Stimulated activated CD4-positive, alpha-beta T cell treated with anti-CD3 and anti-CD28 coated beads, Interleukin-1b, Interleukin-23, amount 100 ng/mL, for 4 hours (primary cell): ENCODE data around the gene POC1A.

Experiments
- DNase-seq, 2 donors: peaks; one replicate each; pipeline ENCODE4 v3.0.0-alpha.2; 2020; ENCODE audit warnings: low read depth in 2 of 2

POC1A gene

DNA sequence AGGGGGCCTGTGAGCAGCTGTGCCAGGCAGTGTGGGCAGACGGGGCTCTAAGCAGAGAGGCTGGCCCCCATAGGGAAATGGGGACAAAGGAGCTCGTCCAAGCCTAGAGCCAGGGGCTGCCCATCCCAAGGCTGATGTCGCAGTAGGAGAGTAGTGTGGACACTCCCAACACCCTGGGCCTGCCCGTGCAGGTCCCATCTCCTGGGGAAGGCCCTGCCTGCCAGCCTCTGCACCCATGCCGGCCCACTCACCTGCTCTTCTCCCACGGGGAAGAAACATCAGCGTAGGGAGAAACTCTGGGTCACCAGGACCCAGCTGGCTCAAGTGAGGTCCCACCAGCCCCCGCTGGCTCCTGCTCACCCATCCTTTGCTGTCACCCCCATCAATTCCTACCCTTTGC, 87.2 kb downstream of the POC1A start:
- no peak for DNase-seq

DNA sequence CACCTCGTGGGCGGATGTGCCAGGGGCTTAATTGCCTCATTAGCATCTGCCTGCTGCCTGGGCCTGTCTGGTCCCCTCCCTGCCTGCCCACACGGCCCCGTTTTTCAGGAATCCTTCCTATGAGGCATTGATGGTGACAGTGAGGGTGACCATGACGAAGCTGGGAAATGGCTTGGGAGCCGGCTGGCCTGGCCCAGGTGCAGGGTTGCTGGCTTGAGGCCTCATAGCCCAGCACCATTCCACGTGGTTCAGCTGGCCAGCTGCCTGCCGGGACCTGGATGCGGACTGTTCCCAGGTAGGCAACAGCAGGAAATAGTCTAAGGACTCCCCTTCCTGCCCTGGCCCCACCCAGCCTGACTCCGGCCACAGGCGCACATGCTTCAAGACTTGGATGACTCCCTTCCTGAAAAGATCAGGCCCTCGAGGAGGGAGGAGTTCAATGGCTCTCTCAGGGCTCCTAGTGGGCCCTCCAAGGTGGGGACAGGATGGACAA, 88.9 kb downstream of the POC1A start:
- DNase-seq = no peak

DNA sequence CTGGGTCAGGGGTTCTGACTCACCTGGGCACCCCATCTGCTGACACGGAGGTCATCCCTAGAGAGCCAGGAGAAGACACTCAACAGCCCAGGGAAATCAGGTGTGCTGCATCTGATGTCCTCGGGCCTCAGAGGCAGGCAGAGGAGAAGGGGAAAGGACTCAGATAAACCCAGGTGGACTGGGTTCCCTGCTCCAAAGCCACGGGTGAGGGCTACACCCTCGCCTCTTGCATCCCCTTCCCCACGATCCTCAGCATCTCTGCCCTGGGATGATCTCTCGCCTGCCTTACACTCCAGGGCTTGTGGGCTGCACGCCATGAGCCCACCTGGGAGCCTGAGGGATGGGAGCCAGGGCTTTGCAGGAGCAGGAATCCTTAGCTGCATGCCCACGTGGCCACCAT, 89.7 kb downstream of the POC1A start:
- no peak for DNase-seq

DNA sequence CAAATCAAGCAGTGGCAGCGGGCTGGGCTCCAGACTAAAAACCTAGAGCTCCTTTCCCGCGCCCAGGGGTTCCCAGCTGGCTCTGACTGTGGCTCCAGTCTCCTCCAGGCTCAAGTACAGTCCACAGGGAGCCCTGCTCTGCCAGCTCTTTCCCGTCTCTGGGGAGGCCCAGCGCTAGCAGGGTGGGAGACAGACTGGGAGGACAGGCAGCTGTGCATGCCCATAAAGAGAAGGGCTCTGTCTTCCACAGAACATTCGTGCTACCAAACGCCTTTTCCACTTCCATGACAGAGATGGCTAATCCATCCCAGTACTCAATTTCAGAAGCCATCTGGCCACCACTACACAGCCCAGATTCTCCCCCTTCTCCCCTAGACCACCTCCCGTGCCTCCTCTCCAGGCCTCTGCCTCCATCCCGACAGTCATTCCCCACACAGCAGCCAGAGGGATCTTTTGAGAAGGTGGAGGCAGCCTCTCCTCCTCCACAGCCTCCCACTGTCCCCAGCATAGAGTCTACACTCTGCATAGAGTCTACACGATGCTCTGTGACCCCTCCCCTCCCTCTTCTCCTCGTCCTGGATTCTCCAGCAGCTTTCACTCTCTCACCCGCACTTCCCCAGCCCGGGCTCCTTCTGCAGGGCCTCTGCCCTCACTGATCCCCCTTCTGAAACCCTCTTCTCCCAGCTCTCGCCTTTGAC, 91.0 kb downstream of the POC1A start:
- DNase-seq = no peak

DNA sequence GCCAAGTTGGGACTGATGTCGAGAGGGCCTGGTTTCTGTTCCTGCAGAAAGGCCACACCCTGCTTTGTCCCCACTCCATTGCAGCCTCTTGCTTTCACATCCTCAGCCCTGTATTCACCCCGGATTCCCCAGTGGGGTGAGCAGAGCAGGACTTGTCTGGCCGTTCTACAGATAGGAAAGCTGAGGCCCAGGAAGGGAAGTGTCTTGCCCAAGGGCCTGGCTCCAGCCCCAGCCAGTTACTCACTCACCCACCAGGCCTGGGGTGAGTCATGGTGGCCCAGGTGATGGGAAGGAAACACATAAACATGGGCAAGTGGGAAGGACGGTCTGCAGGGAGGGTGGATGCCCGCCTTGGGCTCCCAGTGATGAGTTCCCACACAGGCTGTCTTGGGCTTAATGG, 91.7 kb downstream of the POC1A start:
- DNase-seq = no peak

DNA sequence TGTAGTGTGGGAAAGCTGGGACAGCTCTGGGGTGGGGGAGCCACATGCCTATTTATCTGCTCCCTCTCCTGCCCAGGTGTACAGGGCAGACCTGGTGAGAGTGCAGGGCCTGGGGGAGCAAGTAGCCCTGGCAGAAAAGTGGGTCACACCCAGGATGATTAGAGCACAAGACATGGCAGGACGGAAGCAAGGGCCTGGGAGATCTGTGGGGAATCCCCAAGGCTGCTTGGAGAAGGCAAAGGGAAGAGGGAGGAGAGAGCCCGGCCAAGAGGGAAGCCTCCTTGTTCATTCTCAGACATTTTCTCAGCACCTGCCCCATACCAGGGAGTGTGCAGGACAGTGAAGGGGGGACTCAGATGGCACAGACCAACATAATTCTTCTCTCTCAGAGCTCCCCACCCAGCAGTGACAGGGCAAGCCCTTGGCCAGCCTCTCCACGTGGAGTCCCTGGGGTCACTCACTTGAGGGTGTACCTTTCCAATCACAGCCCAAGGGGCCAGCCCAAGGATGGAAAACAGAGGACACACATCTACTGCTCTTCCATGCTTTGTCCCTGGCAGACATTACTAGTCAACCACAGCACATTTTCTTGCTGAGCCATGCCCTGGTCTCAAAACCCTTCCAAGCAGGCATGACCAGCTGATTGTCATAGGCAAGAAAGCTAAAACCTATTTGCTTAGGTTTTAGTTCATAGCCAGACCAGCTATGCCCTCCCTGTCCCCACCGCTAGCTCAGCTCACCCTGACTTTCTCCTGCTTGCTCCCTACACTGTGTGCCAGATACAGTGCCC, 92.9 kb downstream of the POC1A start:
- DNase-seq = no peak

DNA sequence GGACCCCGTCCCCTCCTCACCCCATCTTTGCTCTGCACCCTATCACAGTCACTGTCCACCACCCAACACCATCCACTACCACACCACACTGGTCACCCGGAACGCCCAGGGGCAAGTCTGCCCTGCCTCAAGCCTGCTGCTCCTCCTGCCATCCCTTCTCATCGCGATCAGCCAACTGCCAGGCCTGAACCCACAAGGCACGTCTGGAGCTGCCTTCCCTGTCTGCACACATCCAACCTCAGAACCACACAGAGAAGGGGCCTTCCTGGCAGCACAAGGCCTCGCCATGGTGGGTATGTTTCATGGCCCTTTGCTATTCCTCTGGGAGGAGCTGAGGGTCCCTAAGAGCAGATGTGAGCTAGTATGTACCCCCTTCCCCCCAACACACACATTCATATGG, 94.4 kb downstream of the POC1A start:
- no peak for DNase-seq

DNA sequence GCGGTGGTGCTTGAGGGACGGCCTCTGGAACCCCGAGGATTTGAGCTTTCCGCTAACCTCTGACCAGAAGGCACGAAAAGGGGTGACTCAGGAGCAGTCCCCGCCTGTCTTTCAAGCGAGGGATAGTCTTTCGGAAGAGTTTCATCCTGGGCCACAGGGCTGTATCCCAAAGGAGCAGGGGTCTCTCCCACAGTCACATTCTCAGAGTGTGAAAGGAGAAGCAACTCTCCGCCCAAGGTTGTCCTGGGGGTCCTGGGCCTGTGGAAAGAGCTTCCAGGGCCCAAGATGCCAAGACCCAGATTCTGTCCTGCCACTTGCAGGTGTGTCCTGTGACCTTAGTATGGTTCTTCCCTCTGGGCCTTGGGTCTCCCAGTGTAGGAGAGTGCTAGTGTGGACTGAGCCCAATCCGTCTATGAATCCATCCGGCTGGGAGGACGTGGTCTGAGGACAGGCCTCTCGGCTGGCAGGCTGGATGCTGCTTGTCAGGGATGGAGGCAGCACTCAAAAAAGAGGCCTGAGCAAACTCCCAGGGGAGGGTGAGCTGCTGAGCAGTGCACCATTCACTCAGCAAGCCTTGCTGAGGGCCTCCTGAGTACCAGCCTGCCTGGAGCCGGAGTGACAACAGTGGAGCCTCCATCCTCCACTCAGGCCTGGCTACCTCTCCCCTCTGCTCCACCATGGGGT, 96.3 kb downstream of the POC1A start:
- no peak for DNase-seq

DNA sequence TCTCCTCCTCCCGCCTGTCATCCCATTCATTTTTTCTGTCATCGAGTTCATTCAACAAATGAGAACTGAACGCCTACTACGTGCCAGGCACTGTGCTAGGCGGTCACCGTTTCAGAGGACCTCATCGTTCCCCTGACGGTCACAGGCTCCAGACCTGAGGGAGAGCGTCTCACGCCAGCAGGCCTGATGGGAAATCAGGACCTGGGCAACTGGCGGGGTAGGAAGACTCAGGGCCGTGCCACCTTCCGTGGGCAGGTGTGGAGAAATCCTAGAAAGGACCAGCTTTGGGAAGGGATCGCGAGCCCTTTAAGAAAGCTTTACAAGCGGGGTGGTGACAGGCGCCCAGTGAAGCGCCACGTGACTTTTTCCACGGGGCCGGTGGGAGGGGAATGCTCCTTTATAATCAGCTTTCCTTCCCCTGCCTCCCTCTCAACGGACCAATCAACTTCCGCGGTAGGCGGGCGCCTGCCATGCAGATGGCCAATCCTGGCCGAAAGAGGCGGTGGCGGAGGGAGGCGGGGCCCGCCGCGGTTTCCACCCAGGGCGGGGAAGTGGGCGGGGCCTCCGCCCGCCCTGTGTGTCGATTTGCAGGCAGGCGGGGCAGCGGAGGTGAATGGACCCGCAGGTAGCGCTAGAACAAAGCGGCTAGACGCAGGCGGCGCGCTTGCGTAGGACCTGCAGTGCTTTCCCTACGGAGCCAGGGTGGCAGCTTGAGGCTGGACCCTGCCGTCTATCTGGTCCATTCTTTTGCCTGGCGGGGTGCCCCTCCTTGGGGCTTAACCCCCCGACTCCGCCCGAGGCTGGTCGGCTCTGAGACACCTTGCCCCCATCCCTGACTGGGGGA, 97.0 kb downstream of the POC1A start:
- peak; percentile 99 for DNase-seq

DNA sequence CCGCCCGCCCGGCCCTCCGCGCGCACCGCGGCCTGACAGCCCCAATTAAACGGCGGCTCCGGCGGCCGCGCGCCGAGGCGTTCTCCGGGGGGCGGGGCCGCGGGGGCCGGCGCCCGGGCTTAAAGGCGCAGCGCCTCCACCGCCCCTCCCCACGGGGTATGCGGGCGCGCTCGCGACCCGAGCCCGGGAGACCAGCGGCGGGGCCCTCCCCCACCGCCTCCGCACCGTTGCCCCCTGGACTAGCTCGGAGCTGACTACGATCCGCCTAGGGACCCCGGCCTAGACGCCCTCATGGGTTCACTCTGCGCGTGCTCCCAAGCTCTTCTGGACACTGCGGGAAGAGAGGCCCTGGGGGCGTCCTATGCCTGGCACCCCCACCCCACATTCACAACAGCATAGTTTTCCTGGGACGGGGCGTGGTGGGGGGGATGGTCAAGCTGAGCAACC, 97.7 kb downstream of the POC1A start, which contains the start of gene DUSP7:
TSS of gene DUSP7 (minus strand) at position 51 of the 447 bp plus-strand sequence. CDS start 205 bp downstream, outside the sequence.
- peak; percentile 56 to 72 for DNase-seq

DNA sequence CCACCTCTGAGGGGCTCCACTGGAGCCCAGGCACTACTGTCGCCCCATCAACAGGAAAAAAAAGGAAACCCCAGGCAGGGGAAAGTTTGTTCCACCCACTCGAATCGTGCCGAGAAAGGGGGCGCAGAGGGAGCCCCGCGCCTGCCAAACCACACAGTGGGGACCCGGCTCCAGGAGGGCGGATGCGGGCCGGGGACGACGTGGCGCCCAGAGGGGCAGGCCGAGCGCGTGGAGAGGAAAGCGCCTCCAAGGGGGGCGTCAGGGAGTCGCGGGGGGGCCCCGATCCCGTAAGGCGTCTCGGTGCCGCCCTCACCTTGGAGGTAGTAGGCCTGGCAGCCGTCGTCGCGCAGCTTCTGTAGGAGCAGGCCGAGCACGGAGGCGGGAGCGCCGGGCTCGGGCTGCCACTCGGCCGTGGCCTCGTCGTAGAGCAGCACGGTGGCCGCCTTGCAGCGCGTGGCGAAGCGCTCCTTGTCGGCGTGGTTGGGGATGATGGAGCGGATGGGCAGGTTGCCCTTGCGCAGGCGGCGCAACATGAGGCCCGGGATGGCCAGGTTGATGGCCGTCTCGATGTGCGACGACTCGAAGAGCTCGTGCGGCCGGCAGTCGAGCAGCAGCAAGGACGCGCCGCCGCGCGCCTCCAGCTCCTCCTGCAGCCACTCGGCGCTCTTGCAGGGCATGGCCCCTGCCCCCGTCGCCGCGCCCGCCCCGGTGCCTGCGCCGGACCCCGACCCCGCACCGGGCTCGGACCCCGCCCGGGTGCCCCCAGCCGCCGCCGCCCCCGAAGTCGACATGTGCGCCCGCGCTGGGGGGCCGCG, 98.5 kb downstream of the POC1A start:
- peak in 1 of 2 donors; percentile 37 for DNase-seq

DNA sequence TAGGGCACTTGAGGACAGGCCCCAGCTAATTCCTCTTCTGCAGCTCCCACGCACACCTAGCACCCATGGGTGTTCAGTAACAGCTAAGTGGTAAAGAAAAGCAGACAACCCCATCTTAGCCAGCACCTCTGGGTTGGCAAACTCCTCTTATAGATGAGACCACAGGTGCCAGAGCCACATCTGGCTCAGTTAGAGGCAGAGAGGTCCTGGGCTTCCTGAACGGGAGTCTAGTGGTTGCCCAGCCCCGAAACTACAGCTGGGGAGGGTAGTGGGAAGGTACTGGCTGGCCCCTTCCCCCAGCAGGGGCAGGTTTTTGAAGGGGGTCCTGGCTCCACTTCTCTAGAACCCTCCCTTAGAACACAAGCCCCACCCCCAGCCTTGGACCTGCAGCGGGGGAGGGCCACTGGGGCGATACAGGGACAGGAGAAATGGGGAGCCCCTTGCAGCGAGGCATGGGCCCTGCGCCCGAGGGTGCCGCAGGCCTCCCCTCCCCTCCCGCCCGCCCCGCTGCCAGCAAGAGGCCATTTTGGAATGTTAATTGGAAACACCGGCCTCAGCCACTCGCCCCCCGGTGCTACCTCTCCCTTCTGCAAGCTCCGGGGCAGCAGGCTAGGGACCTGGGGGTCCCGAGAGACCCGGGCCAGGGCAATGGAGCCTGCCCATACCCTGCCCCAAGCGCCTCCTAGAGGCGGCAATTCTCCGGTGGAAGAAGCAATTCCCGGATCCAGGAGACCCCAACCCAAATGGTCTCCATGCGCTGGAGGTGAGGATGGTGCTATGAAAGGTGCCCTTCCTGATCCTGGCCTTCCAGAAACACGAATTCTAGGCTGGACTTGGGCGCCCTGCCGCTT, 99.3 kb downstream of the POC1A start:
- no peak for DNase-seq

DNA sequence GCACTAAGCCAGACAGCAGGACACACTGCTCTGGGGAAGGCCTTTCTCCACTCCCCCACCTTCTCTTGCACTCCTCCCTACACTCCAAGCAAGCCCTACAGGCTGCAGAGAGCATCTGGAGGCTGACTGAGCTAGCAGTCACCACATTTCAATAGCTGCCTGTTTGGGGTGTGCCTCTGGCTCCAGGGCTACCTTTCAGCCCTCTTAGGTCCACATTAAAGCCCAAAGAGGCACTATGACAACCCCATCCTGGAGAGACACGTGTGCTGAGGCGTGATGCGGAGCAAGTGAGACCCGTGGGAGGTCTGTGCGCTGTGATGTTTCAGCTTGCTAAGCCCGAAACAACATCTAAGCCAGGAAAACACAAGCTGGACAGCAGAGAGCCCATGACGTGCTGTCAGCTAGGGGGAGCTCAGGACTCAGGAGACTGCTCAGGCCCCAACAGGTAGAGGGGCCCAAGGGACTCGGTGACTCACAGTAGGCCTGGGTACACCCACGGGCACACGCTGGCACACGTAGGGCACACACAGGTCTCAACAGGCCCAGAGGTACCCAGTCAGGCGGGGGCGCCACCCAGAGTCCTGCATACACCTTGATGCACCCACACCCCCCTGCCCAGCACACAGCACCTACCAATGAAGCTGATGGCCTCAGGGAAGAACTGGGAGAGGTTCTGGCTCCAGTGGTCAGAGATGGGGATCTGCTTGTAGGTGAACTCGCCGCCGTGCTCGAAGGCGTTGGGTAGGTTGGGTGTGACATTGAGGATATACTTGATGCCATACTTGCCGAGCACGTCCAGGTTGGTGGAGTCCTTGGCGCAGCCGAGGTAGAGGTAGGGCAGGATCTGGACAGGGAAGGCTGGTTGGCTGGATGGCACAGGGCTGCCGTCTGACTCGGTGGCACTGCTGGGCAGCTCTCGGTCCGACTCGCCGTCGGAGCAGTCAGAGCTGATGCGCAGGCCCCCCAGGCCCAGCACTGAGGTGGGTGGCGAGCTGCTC, 100.6 kb downstream of the POC1A start:
- peak; percentile 36 to 40 for DNase-seq

DNA sequence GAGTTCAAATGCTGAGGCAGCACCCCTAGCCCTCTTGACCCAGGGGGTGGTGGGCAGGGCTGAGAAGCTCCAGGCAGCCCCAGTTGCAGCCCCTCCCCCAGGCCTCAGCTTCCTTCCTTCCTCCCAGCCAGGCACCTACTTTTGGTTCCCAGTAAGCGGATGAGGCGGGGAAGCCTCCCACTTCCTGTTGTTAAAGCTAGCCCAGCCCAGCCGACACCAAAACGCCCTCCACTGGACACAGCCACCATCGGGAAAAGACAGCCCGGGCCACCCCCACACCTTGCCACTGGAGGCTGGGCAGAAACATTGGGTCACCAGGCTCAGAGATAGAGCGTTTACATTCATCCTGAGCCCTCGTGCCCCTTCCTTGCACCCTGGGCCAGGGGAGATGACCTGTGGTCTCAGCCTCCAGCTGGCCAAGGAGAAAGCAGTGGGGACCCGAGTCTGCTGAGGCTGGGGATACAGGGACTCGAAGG, 101.4 kb downstream of the POC1A start:
- DNase-seq = no peak

DNA sequence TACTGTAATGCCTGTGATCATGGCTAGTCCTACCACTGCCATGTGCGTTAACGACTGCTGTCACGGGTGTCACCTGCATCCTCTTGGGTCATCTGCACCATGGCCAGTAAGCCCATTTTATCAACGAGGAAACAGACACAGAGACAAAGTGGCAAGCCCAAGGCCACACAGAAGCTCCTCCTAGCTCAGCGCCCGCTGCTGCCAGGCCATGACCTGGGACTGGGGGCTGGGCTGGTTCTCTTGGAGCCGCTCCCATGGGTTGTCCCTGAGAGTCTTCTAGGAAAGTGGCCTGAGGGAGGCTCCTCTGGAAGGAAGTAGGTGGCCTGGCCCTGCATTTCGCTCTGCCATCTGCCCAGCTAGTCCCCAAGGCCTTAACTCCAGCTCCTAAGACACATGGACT, 102.8 kb downstream of the POC1A start:
- DNase-seq = no peak

DNA sequence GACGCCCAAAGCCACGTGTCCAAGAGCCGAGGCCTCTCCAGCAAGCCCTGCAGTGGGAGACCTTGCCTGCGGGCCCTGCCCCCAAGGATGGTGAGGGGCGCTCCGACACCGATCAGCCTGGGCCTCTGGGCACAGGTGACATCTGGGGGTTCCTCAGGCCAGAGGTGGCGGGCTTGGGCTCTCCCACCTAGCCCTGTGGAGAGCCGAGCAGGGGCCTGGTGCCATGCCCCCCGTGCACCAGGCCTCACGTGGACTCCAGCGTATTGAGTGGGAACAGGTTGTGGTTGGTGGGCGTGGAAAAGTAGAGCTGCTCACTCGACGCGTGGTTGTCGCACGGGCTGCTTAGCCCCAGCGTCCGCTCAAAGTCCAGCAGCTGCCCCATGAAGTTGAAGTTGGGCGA, 103.7 kb downstream of the POC1A start:
- DNase-seq = no peak

DNA sequence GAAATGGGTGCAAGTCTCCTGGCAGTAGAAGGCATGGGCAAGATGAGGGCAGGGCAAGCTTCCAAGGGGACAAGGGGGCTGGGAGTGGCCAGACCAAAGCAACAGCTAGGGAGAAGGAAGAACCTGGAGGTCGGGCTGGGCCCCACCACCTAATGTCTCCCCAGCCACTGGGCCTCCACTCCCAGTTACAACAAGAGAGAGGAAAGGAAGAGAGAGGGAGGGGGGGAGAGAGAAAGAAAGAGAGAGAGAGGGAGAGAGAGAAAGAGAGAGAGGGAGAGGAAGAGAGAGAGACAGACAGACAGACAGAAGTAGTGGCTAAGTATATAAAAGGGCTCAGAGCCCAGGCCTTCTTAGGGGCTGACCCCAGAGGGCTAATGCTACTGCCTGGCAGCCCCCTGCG, 104.7 kb downstream of the POC1A start:
- DNase-seq = no peak

DNA sequence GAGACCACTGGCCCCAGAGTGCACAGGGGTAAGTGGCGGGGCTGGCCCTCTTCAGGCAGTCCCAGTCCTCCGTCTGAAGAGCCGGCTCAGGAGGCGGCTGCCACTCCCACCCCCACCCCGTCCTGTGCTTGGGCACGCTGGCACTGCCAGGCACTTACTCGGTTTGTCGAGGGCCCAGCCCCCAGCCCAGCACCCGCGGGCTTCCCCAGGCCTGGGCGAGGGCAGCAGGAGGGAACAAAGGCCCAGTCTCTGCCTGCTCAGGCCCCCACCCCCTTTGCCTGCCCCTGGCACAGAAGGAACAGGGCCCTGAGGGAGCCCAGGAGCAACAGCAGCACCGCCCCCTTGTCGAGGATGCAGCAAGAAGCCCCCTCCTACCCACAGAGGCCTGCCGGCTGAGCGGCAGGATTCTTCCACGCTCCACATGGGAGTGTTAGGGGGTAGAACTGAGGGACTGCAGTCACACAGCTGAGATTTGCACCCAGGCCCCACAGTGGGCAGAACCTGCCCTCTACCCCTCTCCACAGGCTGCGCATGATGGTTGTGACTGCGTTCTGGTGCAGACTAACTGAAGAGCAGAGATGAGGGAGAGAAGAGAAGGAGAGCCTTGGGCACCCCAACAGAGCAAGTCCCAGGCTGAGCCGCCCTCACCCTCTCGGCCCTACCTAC, 106.8 kb downstream of the POC1A start:
- no peak for DNase-seq
